Measurements from ENCODE around the gene TINCR. TPM values are rescaled to one million over a fixed set of nuclear protein-coding genes. Genes with fewer than 3 reads are reported as not detected.

The TINCR gene
- polyA plus RNA-seq, 1 donor from 2014 or later = 2.0 TPM

- H3K4me3 ChIP-seq (ENCODE audit: low read length) = no peak overlapping the region
- no peaks in the 10 kb centered on the region for H3K36me3 ChIP-seq (ENCODE audit: insufficient read depth, low read length)
Measured at GRCh38 chr19:5593343-5594255, 25.8 kb upstream of the TINCR start.

More at GRCh38 chr19:5593343-5594255, 25.8 kb upstream of the TINCR start:
- no peak overlapping the region for H2AFZ ChIP-seq (ENCODE audit: low read depth, low read length)
- H4K20me1 ChIP-seq (ENCODE audit: insufficient read depth) = no peaks in the 10 kb centered on the region
- TF ChIP-seq TAF1 (IDR thresholded peaks at IDR 0.05; ENCODE audit: low read depth) (no peak), EZH2 (IDR thresholded peaks at IDR 0.05; ENCODE audit: borderline replicate concordance, insufficient read depth, low read length, poor library complexity, severe bottlenecking) (no peak), CTCF (IDR thresholded peaks at IDR 0.05; ENCODE audit: poor library complexity, severe bottlenecking) (no peak), SMC3 (conservative IDR thresholded peaks at IDR 0.05; ENCODE audit: poor library complexity) (no peak), REST (IDR thresholded peaks at IDR 0.05; ENCODE audit: borderline replicate concordance) (no peak), MXI1 (conservative IDR thresholded peaks at IDR 0.05; ENCODE audit: poor library complexity, severe bottlenecking) (no peak), EP300 (conservative IDR thresholded peaks at IDR 0.05; ENCODE audit: poor library complexity, severe bottlenecking) (no peak), POLR2AphosphoS5 (IDR thresholded peaks at IDR 0.05) (no peak), RAD21 (conservative IDR thresholded peaks at IDR 0.05) (no peak)
- H3K9ac ChIP-seq (ENCODE audit: low read length) = no peak overlapping the region
- no peak overlapping the region for H3K27ac ChIP-seq (ENCODE audit: low read length)
- H3K79me2 ChIP-seq (replicated peaks; ENCODE audit: insufficient read depth, low read length) = no peaks in the 10 kb centered on the region
- H3K9me2 ChIP-seq (ENCODE audit: insufficient read depth, low read length) = no peaks in the 10 kb centered on the region
- no peaks in the 10 kb centered on the region for H3K9me3 ChIP-seq (ENCODE audit: low read length)
- no peaks in the 10 kb centered on the region for H3F3A ChIP-seq (ENCODE audit: insufficient read depth, low read length, poor library complexity, severe bottlenecking)
- no peaks in the 10 kb centered on the region for H3K27me3 ChIP-seq (ENCODE audit: insufficient read depth, low read depth, low read length)
- H3K4me2 ChIP-seq (ENCODE audit: low read length) = no peak overlapping the region

Data from neural cell (in vitro differentiated cells).